IPS DF 4.7 (cell line): ENCODE results near the gene PARVB.

ENCODE experiments used
- DNase-seq: peaks from one replicate; pipeline ENCODE4 v3.0.0-alpha.2; 2013; ENCODE audit warnings: low spot score; ENCODE audit errors: extremely low read depth

The PARVB gene

DNA sequence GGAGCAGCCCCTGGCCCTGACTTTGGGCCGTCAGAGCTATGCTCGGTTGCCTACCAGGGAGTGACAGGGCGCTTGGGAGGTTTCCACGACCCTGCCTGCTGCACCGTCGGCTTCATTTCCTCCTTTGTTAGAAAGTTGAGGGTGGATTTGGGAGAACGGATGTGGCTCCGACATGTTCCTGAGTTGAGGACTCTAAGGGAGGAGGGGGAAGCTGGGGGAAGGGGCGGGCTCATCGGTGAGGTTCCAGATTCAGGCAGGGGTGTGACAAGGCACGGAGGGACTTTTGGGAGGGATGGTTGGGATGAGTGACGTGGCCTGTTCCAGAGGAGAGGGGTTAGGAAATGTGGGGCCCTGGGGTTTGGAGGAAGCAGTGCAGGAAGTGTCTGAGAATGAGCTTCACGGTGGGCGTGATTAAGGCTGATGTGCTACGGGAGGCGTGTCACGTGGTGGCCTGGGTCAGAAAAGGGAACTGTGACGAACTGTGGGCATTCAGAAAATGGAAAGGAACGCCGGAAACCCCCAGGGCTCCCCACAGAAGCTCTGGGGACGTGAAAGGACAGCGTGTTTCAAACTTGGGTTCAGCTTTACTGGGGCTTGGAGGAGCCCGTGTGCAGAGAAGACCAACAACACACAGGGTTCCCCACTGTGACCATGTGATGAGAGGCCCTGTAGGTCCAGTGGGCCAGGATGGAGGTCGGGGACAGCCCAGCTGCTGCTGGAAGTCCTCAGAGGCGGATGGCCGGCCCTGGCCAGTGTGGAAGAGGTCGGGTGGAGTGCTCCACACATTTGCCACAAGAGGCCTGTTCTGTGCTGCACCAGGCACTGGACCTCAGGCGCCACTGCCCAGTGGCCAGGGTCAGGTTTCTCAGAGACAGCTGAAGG lies 2.8 kb downstream of the PARVB start:
- DNase-seq = no peak

DNA sequence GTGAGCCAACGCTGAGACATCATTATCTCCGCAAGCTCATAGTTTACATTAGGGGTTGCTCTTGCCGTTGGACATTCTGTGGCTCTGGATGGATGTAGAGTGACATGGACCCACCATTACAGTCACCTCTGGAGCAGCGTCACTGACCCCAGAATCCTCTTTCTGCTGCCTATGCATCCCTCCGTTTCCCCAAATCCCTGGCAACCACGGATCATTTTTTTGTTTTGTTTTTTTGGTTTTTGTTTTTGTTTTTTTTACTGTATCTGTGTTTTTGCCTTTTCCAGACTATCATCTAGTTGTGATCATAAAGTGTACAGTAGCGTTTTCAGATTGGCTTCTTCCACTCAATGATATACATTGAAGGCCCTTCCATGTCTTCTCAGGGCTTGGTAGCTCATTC lies 4.0 kb downstream of the PARVB start:
- no peak for DNase-seq

DNA sequence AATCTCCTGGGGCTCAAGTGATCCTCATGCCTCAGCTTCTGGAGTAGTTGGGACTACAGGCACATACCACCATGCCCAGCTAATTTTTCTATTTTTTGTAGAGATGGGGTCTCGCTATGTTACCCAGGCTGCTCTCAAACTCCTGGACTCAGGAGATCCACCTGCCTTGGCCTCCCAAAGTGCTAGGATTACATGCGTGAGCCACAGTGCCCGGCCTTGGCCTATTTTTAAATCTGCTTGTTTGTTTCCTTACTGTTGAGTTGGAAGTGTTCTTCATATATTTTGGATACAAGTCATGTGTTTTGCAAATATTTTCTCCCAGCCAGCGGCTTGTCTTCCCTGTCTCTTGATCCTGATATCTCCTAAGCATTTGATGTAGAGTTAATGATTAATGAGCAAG lies 5.0 kb downstream of the PARVB start:
- DNase-seq = no peak

DNA sequence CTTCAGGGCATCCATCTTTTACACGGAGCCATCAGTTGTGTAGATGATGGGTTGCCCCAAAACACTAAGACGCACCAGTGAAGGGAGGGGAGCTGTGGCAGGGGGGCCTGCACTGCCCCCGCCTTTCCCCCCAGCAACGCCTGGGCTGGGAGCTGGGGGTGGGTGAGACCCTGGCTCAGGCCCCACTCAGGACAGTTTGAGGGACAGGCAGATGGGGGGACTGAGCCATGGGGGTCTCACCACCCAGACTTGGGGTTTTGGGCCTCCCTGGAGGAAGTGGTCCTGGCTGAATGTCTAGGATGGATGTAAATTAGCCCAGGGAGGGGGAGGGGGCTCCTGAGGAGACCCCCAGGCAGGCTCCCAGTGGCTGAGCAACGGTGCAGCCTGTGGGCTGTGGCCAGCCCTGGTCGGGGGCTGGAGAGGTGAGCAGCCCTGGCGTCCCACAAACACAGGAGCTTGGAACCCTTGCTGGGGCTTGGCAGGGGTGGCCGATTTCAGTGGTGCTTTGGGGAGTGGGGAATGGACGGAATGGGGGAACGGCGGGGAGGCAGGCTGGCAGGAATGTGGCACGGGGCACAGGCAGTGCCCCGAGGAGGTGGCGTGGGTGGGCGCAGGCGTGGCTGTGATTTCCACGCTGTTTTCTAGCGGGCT lies 6.1 kb downstream of the PARVB start:
- no peak for DNase-seq

GRCh38 chr22:44030702-44031082 lies 6.6 kb downstream of the PARVB start:
- no peak for DNase-seq

DNA sequence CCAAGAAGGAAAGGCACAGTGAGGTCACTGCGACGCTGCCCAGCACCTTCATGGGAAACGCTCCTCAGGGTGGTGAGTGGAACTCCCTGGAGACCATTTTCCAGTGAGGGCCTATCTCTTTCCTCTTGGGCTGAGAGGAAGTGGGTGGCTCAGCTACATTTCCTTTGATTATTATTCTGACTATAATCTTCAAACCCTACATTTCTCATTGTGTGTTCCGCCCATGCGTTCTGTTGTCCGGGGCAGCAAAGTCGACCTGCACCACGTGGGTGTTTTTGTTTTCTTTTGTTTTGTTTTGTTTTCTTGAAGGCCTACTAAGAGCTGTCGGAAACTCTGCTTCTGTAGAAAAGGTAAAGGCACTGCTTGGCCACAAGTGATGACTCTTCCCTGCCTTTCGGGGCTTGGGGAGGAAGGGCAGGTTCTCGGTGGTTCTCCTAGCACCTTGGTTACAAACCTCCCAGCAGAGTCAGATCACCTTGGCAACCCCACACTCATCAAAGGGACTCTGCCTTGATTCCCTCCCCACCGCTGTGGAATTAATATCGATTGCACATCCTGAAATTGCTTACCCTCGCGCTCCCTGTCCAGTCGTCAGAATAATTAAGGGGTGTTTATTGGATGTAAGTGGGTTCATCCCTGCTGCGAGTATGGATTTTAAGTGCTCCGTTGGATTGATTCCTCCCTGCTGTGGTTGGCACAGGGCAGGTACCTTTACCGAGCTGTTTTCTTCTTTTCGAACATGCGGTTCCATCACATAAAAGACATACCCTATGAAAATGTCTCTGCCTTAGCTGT lies 7.3 kb downstream of the PARVB start:
- DNase-seq = no peak

DNA sequence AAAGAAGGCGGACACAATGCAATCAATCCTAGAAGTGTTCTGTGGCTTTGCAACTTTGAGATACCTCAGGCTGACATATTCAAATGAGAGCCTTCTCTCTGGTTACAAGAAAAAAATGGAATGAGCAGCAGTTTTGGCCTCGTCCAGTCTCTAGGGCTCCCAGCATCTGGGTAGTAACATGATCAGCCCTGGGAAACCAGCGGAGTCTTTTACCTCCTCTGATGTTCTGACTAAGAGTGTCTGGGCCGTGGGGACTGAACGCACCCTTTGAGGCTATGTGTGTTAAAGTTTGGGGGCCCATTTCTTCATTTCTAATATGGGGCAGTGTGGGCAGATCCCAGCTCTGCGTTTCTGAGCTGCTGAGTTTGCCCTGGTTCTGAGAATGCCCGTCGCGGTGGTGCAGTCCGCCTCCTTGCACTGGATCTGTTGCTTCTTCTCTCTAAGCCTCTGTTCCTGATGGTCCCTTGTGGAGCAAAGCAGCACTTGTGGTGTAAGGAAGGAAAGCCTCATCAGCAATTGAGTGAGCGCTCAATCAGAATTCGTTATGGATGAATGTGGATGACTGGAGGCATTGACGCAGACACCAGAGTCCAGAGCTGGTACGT lies 8.1 kb downstream of the PARVB start:
- no peak for DNase-seq

GRCh38 chr22:44033287-44033686 lies 9.2 kb downstream of the PARVB start:
- DNase-seq = no peak

GRCh38 chr22:44033694-44034093 lies 9.6 kb downstream of the PARVB start:
- no peak for DNase-seq

- DNase-seq = no peak
These were observed 13.6 kb downstream of the PARVB start for GRCh38 chr22:44037519-44038375.

- no peak for DNase-seq
These were observed 15.6 kb downstream of the PARVB start for GRCh38 chr22:44039566-44040171.

GRCh38 chr22:44042249-44043218 lies 18.4 kb downstream of the PARVB start:
- DNase-seq = no peak

- no peak for DNase-seq
These were observed 21.0 kb downstream of the PARVB start for GRCh38 chr22:44045145-44045544.

DNA sequence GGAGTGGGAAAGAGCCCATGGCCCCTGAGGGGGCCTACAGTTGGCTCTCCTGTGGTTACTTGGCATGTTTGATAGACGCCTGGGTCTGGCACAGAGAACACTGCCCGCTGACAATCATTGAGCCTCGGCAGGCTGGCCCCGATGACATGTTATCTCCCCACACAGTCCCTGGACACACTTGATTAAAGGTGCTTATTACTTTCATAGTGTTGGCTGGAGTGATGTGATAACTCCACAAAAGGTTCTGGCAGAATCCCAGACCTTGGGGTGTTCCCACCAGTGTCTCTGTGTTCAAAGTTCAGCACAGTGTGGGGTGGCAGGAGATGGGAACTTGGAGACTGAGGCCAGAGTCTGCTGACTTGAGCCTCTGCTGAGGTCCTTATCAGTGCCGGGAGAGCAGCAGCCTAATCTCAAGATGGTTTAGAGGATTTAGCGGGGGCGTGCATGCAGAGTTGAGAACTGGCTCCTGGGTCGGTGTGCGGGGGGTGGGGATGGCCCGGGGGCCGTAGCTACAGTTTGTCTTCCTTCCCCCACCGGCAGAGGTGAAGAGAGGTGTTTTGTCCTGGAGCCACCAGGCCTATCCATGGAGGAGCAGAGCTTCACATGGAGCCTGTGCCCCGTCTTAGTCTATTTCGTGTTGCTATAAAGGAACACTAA lies 22.5 kb downstream of the PARVB start:
- DNase-seq = no peak

- no peak for DNase-seq
These were observed 23.8 kb downstream of the PARVB start for GRCh38 chr22:44047891-44048301.

GRCh38 chr22:44049486-44050231 lies 25.6 kb downstream of the PARVB start:
- DNase-seq = no peak

DNA sequence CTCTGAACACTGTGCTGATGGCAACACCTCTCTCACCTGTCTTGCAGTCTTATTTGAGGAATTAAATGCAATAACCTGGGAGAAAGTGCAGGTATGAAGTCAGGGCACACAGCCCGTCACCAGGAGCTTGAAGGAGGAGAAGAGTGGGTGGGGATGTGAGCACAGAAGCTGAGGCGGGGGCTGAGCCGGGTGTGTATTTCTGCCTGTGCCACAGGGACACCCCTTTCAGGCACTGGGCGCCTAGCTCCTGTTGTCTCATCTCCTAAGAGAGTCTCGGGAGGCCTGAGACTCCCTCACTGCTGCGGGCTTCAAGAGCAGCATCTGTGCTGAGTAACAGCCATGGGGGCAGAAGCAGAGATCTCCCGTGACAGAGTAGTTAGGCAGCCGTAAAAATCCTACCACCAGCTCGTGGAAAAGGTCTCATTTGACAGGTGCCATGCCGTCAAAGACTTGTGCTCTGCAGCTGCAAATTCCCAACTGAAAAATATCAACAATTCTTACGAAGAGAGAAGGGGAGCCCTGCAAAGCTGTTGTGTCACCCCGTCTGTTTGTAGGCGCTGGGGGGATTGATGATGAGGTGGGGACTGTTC lies 26.8 kb downstream of the PARVB start:
- no peak for DNase-seq

DNA sequence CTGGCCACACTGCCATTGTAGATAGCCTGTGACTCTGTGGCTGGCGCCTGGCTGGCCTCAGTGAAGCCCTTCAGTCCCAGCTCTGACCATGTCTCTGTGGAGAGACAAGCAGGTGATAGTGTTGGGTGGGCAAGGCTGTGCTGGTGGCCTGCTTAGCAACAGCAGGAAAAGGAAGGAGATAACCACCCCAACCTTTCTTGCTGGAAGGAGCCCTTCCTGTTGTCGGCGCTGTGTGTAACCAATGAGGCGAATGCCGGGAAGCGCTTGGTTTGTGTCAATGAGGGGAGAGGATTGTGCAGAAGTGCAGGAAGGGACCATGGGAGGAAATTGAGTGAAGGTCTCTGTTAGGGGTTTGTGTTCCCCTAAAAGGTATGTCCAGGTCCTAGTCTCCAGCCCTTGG lies 27.3 kb downstream of the PARVB start:
- no peak for DNase-seq
